ENCODE data around the gene F2R.
"Not testable (repeated sequence)": the region's sequence is repeated elsewhere in the genome, so short reads cannot be mapped to it uniquely, and the experiment has no call there.

Gene F2R

GRCh38 chr5:76673125-76673524 is 42.8 kb upstream of the F2R start:
- no peak for TF ChIP-seq MAX (IDR thresholded peaks at IDR 0.05; ENCODE audit: low read depth, low read length)
- TF ChIP-seq POLR2A (IDR thresholded peaks at IDR 0.05; ENCODE audit: extremely low read depth, insufficient read length), result no peak
- no peak for TF ChIP-seq MYC (IDR thresholded peaks at IDR 0.05; ENCODE audit: low read depth, low read length)
- TF ChIP-seq, protein P1, sequence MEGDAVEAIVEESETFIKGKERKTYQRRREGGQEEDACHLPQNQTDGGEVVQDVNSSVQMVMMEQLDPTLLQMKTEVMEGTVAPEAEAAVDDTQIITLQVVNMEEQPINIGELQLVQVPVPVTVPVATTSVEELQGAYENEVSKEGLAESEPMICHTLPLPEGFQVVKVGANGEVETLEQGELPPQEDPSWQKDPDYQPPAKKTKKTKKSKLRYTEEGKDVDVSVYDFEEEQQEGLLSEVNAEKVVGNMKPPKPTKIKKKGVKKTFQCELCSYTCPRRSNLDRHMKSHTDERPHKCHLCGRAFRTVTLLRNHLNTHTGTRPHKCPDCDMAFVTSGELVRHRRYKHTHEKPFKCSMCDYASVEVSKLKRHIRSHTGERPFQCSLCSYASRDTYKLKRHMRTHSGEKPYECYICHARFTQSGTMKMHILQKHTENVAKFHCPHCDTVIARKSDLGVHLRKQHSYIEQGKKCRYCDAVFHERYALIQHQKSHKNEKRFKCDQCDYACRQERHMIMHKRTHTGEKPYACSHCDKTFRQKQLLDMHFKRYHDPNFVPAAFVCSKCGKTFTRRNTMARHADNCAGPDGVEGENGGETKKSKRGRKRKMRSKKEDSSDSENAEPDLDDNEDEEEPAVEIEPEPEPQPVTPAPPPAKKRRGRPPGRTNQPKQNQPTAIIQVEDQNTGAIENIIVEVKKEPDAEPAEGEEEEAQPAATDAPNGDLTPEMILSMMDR (IDR thresholded peaks at IDR 0.05; ENCODE audit: low read depth, low read length), result no peak
- DNase-seq (ENCODE audit: low read depth), result no peak
- H3K4me3 ChIP-seq (ENCODE audit: low read depth, low read length), result no peak overlapping the region

DNA sequence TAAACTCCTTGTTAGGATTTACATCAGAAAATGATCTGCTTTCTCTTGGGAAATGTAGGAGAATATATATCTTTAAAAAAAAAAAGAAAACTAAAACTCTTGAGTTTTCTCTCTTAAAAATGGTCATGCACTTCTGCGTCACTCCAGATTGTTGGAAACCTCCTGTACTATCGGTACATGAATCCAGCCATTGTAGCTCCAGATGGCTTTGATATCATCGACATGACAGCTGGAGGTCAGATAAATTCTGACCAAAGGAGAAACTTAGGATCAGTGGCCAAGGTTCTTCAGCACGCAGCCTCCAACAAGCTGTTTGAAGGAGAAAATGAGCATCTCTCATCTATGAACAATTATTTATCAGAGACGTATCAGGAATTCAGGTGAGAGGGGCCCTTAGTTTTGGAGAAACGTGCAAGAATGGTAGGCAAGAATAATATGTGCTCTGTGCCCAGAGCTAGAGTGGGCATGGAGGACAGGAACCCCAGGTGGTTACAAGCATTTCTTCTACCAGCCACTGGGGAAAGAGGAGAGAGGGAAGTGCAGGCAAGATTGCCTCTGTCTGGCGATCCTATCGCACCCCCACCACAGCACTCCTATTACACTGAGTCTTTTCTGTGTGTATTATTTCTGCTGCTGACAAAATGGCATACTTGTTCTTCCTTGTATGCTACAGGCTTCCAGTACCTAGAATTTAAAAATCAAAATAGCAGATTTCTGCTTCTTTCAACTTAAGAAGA is 41.4 kb upstream of the F2R start:
- DNase-seq (ENCODE audit: low read depth), result no peak
- TF ChIP-seq MAX (IDR thresholded peaks at IDR 0.05; ENCODE audit: low read depth, low read length) (no peak), MYC (IDR thresholded peaks at IDR 0.05; ENCODE audit: low read depth, low read length) (no peak), POLR2A (IDR thresholded peaks at IDR 0.05; ENCODE audit: extremely low read depth, insufficient read length) (no peak)
- TF ChIP-seq, protein P1 (IDR thresholded peaks at IDR 0.05; ENCODE audit: low read depth, low read length), result no peak
- H3K4me3 ChIP-seq (ENCODE audit: low read depth, low read length), result no peak overlapping the region

DNA sequence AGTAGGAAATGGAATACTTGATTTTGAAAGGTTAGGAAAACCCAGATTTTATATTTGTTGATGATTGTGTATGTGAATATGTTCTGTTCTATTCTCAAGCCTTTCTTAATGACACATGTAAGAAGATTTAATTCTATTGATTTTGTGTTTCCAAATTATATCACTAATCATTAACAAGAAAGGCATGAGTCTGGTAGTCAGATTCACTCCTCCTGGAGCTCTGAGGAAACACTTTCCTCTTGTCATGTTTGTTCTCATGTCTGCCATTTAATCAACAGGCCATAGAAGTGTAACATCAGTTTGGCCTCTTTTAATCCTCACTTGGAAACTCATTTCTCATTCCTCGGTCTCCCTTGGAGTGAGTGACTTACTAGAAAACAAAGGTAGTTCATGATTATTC is 40.6 kb upstream of the F2R start:
- TF ChIP-seq MYC (IDR thresholded peaks at IDR 0.05; ENCODE audit: low read depth, low read length) (no peak), POLR2A (IDR thresholded peaks at IDR 0.05; ENCODE audit: extremely low read depth, insufficient read length) (no peak), MAX (IDR thresholded peaks at IDR 0.05; ENCODE audit: low read depth, low read length) (no peak)
- TF ChIP-seq, protein P1 (IDR thresholded peaks at IDR 0.05; ENCODE audit: low read depth, low read length), result no peak
- no peak overlapping the region for H3K4me3 ChIP-seq (ENCODE audit: low read depth, low read length)
- DNase-seq (ENCODE audit: low read depth), result no peak

- no peak overlapping the region for H3K4me3 ChIP-seq (ENCODE audit: low read depth, low read length)
- DNase-seq (ENCODE audit: low read depth), result no peak
- TF ChIP-seq, protein P1 (IDR thresholded peaks at IDR 0.05; ENCODE audit: low read depth, low read length), result no peak
- TF ChIP-seq POLR2A (IDR thresholded peaks at IDR 0.05; ENCODE audit: extremely low read depth, insufficient read length), result no peak
- TF ChIP-seq MYC (IDR thresholded peaks at IDR 0.05; ENCODE audit: low read depth, low read length), result no peak
- no peak for TF ChIP-seq MAX (IDR thresholded peaks at IDR 0.05; ENCODE audit: low read depth, low read length)
Observed at GRCh38 chr5:76677849-76678472, 38.0 kb upstream of the F2R start.

DNA sequence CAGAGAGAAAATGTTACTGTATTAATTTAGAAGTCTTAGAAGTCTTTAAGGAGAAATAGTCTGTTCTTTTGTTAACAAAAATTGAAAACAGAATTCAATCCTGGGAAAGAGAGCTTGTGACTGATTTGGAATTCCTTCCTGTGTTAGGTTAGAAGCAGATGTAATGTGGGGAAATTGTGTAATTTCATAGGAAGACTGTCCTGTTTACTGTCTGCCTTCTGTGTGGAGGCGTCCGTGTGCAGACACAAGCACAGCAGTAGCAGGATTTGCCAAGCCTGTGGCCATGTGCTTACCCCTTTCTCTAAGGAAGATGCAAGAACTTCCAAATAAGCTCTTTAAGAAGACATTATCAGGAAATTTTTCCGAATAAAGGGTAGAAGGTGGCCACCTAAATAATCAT is 36.7 kb upstream of the F2R start:
- DNase-seq (ENCODE audit: low read depth), result no peak
- H3K4me3 ChIP-seq (ENCODE audit: low read depth, low read length), result no peak overlapping the region
- TF ChIP-seq MAX (IDR thresholded peaks at IDR 0.05; ENCODE audit: low read depth, low read length) (no peak), POLR2A (IDR thresholded peaks at IDR 0.05; ENCODE audit: extremely low read depth, insufficient read length) (no peak), MYC (IDR thresholded peaks at IDR 0.05; ENCODE audit: low read depth, low read length) (no peak)
- TF ChIP-seq, protein P1 (IDR thresholded peaks at IDR 0.05; ENCODE audit: low read depth, low read length), result no peak

DNA sequence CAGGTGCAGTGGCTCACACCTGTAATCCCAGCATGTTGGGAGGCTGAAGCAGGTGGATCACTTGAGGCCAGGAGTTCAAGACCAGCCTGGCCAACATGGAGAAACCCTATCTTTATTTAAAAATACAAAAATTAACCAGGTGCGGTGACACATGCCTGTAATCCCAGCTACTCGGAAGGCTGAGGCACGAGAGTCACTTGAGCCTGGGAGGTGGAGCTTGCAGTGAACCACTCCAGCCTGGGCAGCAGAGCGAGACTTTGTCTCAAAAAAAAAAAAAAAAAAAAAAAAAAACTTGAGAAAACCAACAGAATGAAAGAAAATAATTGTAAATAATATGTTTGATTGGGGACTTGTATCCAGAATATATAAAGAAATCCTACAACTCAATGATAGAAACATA is 35.1 kb upstream of the F2R start:
- not testable (repeated sequence) for H3K4me3 ChIP-seq (ENCODE audit: low read depth, low read length); DNase-seq (ENCODE audit: low read depth)

Data from NB4 (cell line).